ENCODE measurements around the gene PTK7. TPM values are rescaled to one million over a fixed set of nuclear protein-coding genes. Genes with fewer than 3 reads are reported as not detected.

PTK7 gene
- total and polyA plus RNA-seq, 2 of the 8 experiments (the other 6 are each of a cell fraction or from before 2014, with no cell fraction given) = 110 to 138 TPM

DNA sequence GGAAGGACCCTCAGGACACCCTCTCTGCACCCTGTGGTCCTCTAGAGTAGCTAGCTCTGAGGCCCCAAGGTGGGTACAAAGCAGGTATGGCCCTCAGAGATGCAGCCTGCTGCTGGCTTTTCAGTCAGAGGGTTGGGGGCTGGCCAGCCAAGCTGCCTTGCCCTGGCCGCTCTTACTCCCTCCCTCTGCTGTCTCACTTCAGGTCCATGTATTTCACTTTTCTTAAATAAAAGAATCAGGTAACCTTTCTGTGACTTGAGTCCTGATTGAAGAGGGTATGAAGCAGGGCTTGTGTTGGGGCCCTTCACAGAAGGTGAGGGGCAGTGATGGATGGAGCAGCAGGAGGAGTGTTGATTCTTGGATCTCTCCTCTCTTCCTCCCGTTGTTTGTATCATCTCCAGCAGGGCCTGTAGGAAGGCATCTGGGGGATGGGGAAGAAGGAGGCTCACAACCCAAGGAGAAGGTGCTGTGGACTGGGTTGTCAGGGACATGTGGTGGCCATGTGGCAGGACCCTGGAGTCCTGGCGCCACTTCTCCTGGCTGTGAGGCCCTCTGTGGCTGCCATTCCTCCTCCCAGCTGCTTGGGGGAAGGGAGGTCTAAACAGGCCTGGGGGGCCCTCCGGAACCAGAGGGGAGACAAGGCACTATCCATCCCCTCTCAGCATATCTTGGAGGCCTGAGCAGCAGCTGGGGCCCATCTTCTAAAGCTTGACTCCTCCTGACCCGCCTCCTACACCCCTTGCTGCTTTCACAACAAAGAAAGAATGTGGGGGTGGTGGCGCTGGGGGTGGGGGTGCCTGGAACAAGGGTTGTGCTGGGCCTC lies 1.1 kb upstream of the PTK7 start:
- H3K27ac ChIP-seq (ENCODE audit: low read depth, low read length) = peak overlapping the region; percentile 14; the same call in 1 of the 2 replicates
- peak overlapping the region; percentile 34 to 79 (median 63); a peak in 7 of 8 replicates for H3K4me3 ChIP-seq (ENCODE audit: extremely low read depth in 1 of 4, insufficient read depth in 2 of 4, low read depth in 3 of 4, low read length in 4 of 4)
- no peak overlapping the region for H2AFZ ChIP-seq (ENCODE audit: low read length)
- TF ChIP-seq ASH2L (IDR thresholded peaks at IDR 0.05; ENCODE audit: low read length) (peak; percentile 18), TEAD4 (IDR thresholded peaks at IDR 0.05; ENCODE audit: low read depth, low read length) (peak; percentile 41; the same call in 1 of the 2 replicates), SP4 (IDR thresholded peaks at IDR 0.05; ENCODE audit: low read length) (no peak), EGR1 (IDR thresholded peaks at IDR 0.05; ENCODE audit: borderline replicate concordance, low read depth, low read length) (no peak), RNF2 (IDR thresholded peaks at IDR 0.05; ENCODE audit: borderline replicate concordance, low read depth, low read length, missing control alignments, poor library complexity, severe bottlenecking) (no peak), EZH2 (IDR thresholded peaks at IDR 0.05; ENCODE audit: low read depth, low read length, severe bottlenecking) (no peak)
- TF ChIP-seq, protein P1, sequence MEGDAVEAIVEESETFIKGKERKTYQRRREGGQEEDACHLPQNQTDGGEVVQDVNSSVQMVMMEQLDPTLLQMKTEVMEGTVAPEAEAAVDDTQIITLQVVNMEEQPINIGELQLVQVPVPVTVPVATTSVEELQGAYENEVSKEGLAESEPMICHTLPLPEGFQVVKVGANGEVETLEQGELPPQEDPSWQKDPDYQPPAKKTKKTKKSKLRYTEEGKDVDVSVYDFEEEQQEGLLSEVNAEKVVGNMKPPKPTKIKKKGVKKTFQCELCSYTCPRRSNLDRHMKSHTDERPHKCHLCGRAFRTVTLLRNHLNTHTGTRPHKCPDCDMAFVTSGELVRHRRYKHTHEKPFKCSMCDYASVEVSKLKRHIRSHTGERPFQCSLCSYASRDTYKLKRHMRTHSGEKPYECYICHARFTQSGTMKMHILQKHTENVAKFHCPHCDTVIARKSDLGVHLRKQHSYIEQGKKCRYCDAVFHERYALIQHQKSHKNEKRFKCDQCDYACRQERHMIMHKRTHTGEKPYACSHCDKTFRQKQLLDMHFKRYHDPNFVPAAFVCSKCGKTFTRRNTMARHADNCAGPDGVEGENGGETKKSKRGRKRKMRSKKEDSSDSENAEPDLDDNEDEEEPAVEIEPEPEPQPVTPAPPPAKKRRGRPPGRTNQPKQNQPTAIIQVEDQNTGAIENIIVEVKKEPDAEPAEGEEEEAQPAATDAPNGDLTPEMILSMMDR (IDR thresholded peaks at IDR 0.05; ENCODE audit: control extremely low read depth in 1 of 3, insufficient read depth in 1 of 3, low read depth in 1 of 3, low read length in 3 of 3) = no peak

More for the DNA sequence above, 1.1 kb upstream of the PTK7 start:
- Histone ChIP-seq H3K9ac (replicated peaks in 1 of 4; ENCODE audit: extremely low read depth in 1 of 4, low read depth in 3 of 4, low read length in 3 of 4) (no peak overlapping the region), H4K20me1 (replicated peaks in 1 of 2; ENCODE audit: control insufficient read depth in 1 of 2, insufficient read depth in 2 of 2, low read length in 2 of 2) (peaks cover 7 to 10% of the 10 kb centered on the region in 2 experiments), H3K4ac (replicated peaks; ENCODE audit: insufficient read length, low read depth, low read length) (peak overlapping the region; percentile 10), H3K14ac (ENCODE audit: insufficient read length) (no peak overlapping the region), H3K23ac (ENCODE audit: insufficient read length) (no peak overlapping the region), H3K56ac (replicated peaks; ENCODE audit: insufficient read length, low read depth, low read length) (no peak overlapping the region), H4K5ac (ENCODE audit: insufficient read length, low read depth, low read length) (peak overlapping the region; percentile 12), H3K9me3 (ENCODE audit: insufficient read depth in 2 of 2, low read depth in 1 of 2, low read length in 1 of 2) (no peaks in the 10 kb centered on the region), H2BK5ac (ENCODE audit: low read depth, low read length) (peak overlapping the region; percentile 78; the same call in 1 of the 2 replicates), H4K8ac (ENCODE audit: extremely low read depth, insufficient read depth, low read length) (no peak overlapping the region), H2BK20ac (ENCODE audit: low read length) (peak overlapping the region; percentile 61; the same call in 1 of the 2 replicates), H3K79me2 (ENCODE audit: control insufficient read depth in 1 of 2, insufficient read depth in 2 of 2, low read length in 2 of 2) (peaks cover 12 to 34% of the 10 kb centered on the region in 2 experiments), H4K91ac (replicated peaks; ENCODE audit: insufficient read length, low read length) (peak overlapping the region; percentile 45), H2BK120ac (replicated peaks; ENCODE audit: low read depth, low read length) (no peak overlapping the region), H3K4me1 (replicated peaks in 1 of 4; ENCODE audit: control insufficient read depth in 3 of 4, insufficient read depth in 4 of 4, low read length in 3 of 4) (peaks cover 6 to 17% (median 12%) of the 10 kb centered on the region in 4 experiments; a peak in 6 of 7 replicates), H3K18ac (ENCODE audit: extremely low read depth, low read length) (peak overlapping the region; percentile 38), H2BK12ac (ENCODE audit: low read depth, low read length) (peak overlapping the region; percentile 87; the same call in 1 of the 2 replicates), H2AK5ac (ENCODE audit: low read depth, low read length) (0 out of 2 replicates have a peak overlapping the region, but pooled peaks have one; percentile 84), H2BK15ac (ENCODE audit: low read length) (0 out of 2 replicates have a peak overlapping the region, but pooled peaks have one; percentile 72), H3K36me3 (ENCODE audit: control insufficient read depth in 2 of 4, insufficient read depth in 4 of 4, low read length in 3 of 4) (peaks cover 0 to 2% (median 0%) of the 10 kb centered on the region in 4 experiments; a peak in 2 of 8 replicates), H3K4me2 (ENCODE audit: insufficient read depth in 1 of 2, low read depth in 2 of 2, low read length in 2 of 2) (peak overlapping the region; percentile 68 to 76), H3K79me1 (ENCODE audit: low read depth, low read length) (peaks cover 9% of the 10 kb centered on the region), H3K27me3 (replicated peaks in 1 of 4; ENCODE audit: control insufficient read depth in 3 of 4, extremely low read depth in 1 of 4, insufficient read depth in 3 of 4, low read length in 3 of 4) (0 out of 7 replicates have a peak, but pooled peaks cover 0 to 2% (median 0%) of the 10 kb centered on the region in 4 experiments), H3K23me2 (ENCODE audit: low read depth, low read length) (peaks cover 10% of the 10 kb centered on the region; the same call in 1 of the 2 replicates)
- POLR2A ChIA-PET (ENCODE audit: partially characterized antibody) = interaction anchor here (1.1 to 5.0 kb wide), 15 partner anchors 9 to 145 kb away, joined by 3 to 43 read pairs (median 7); partner anchors contain the start of genes CNPY3, CUL7, KLC4 and KLHDC3
- DNase-seq (ENCODE audit: low read depth in 1 of 2, low spot score in 2 of 2) (no peak), FAIRE-seq (no peak)
- WGBS, 2 experiments (ENCODE audit: extremely low coverage in 1 of 2, insufficient coverage in 1 of 2, insufficient read length in 1 of 2, insufficient replicate concordance in 2 of 2, low coverage in 1 of 2, low lambda C conversion rate in 2 of 2, missing lambda C conversion rate in 1 of 2) = 48% methylated on average over 6 of the region's 6 CpGs; no CpG with 5 or more reads in 1 of the 2 experiments
- CTCF ChIA-PET (ENCODE audit: partially characterized antibody) = interaction anchor here (1.0 to 4.8 kb wide), 7 partner anchors 11 to 69 kb away, joined by 3 to 40 read pairs (median 7); partner anchors contain the start of genes KLHDC3 and MEA1
